Measurements from ENCODE around the gene ATXN10. TPM values are rescaled to one million over a fixed set of nuclear protein-coding genes. Genes with fewer than 3 reads are reported as not detected.

ATXN10 gene
- total and polyA plus RNA-seq, 2 of the 8 experiments (the other 6 are each of a cell fraction or from before 2014, with no cell fraction given), result 134 to 210 TPM

DNA sequence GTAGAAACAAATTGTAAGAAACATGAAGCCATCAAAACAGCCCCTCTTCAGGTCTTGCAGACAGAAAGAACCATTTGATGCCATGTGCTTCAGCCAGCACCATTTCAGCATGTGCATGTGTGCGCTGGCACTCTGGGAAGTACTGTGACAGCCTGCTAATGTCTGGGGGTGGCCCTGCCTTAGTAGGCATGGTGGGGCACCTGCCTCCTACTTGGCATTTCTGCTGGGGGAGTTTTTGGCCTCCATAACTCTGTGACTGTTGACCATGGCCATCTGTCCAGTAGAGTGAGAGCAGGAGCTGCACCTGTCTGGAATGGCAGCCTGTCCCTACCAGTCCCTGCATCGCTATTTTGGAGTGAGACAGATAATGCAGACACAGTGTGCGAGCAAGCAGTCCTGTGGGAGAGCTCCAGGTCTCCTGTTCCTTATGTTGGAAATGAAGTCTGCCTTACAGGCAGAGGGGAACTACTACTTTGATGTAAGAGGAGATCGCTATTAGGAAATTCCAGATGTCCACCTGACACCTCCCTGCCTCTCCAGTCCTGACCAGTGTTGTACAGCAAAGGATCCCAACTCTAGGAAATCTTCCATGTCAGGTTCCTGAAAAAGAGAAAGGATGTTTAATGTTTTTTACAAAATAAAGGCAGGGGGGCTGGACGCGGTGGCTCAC is 102.5 kb downstream of the ATXN10 start:
- H3K79me2 ChIP-seq (ENCODE audit: control insufficient read depth in 1 of 2, insufficient read depth in 2 of 2, low read length in 2 of 2), result peaks cover 0 to 32% of the 10 kb centered on the region in 2 experiments; a peak in 2 of 4 replicates
- CTCF ChIA-PET (ENCODE audit: partially characterized antibody), result no interaction called here
- WGBS, 2 experiments (ENCODE audit: extremely low coverage in 1 of 2, insufficient coverage in 1 of 2, insufficient read length in 1 of 2, insufficient replicate concordance in 2 of 2, low coverage in 1 of 2, low lambda C conversion rate in 2 of 2, missing lambda C conversion rate in 1 of 2), result 89% methylated on average over 6 of the region's 6 CpGs; no CpG with 5 or more reads in 1 of the 2 experiments
- no peak for TF ChIP-seq PHF8 (conservative IDR thresholded peaks at IDR 0.05; ENCODE audit: low read depth, low read length)
- no peak for TF ChIP-seq SIN3A (conservative IDR thresholded peaks at IDR 0.05 in 1 of 2, IDR thresholded peaks at IDR 0.05 in 1 of 2; ENCODE audit: low read depth in 1 of 2, low read length in 2 of 2)
- TF ChIP-seq NRF1 (IDR thresholded peaks at IDR 0.05; ENCODE audit: low read depth, low read length), result no peak
- no peak for TF ChIP-seq SIX5 (IDR thresholded peaks at IDR 0.05; ENCODE audit: low read depth, low read length)
- TF ChIP-seq, protein P1, sequence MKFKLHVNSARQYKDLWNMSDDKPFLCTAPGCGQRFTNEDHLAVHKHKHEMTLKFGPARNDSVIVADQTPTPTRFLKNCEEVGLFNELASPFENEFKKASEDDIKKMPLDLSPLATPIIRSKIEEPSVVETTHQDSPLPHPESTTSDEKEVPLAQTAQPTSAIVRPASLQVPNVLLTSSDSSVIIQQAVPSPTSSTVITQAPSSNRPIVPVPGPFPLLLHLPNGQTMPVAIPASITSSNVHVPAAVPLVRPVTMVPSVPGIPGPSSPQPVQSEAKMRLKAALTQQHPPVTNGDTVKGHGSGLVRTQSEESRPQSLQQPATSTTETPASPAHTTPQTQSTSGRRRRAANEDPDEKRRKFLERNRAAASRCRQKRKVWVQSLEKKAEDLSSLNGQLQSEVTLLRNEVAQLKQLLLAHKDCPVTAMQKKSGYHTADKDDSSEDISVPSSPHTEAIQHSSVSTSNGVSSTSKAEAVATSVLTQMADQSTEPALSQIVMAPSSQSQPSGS (IDR thresholded peaks at IDR 0.05; ENCODE audit: low read length), result no peak
- no peak for TF ChIP-seq CEBPB (IDR thresholded peaks at IDR 0.05; ENCODE audit: low read depth, low read length)
- no peak for TF ChIP-seq CBX8 (IDR thresholded peaks at IDR 0.05; ENCODE audit: borderline replicate concordance, low read depth, low read length)
- no peak for TF ChIP-seq TAF1 (IDR thresholded peaks at IDR 0.05; ENCODE audit: low read depth, low read length)
- TF ChIP-seq RBBP5 (IDR thresholded peaks at IDR 0.05; ENCODE audit: borderline replicate concordance, low read depth, low read length), result no peak
- TF ChIP-seq SP1 (IDR thresholded peaks at IDR 0.05; ENCODE audit: low read depth, low read length), result no peak
- TF ChIP-seq RAD21 (IDR thresholded peaks at IDR 0.05 in 1 of 2, conservative IDR thresholded peaks at IDR 0.05 in 1 of 2; ENCODE audit: low read depth in 2 of 2, low read length in 2 of 2), result no peak

More for the DNA sequence above, 102.5 kb downstream of the ATXN10 start:
- POLR2A ChIA-PET (ENCODE audit: partially characterized antibody), result no interaction called here
- no peak overlapping the region for H2BK15ac ChIP-seq (ENCODE audit: low read length)
- H4K5ac ChIP-seq (ENCODE audit: insufficient read length, low read depth, low read length), result no peak overlapping the region
- no peak overlapping the region for H4K8ac ChIP-seq (ENCODE audit: extremely low read depth, insufficient read depth, low read length)
- H3K27ac ChIP-seq (ENCODE audit: low read depth, low read length), result no peak overlapping the region
- FAIRE-seq (no peak), DNase-seq (ENCODE audit: low read depth in 1 of 2, low spot score in 2 of 2) (no peak)
- H3K9me3 ChIP-seq (ENCODE audit: insufficient read depth in 2 of 2, low read depth in 1 of 2, low read length in 1 of 2), result no peaks in the 10 kb centered on the region
- no peak overlapping the region for H2BK120ac ChIP-seq (replicated peaks; ENCODE audit: low read depth, low read length)
- H3K27me3 ChIP-seq (replicated peaks in 1 of 4; ENCODE audit: control insufficient read depth in 3 of 4, extremely low read depth in 1 of 4, insufficient read depth in 3 of 4, low read length in 3 of 4), result no peaks in the 10 kb centered on the region
- no peak overlapping the region for H3K4me3 ChIP-seq (ENCODE audit: extremely low read depth in 1 of 4, insufficient read depth in 2 of 4, low read depth in 3 of 4, low read length in 4 of 4)
- no peaks in the 10 kb centered on the region for H3K79me1 ChIP-seq (ENCODE audit: low read depth, low read length)
- H4K20me1 ChIP-seq (replicated peaks in 1 of 2; ENCODE audit: control insufficient read depth in 1 of 2, insufficient read depth in 2 of 2, low read length in 2 of 2), result peaks cover 0 to 1% of the 10 kb centered on the region in 2 experiments
- no peaks in the 10 kb centered on the region for H3K36me3 ChIP-seq (ENCODE audit: control insufficient read depth in 2 of 4, insufficient read depth in 4 of 4, low read length in 3 of 4)
- H2BK12ac ChIP-seq (ENCODE audit: low read depth, low read length), result no peak overlapping the region
- no peaks in the 10 kb centered on the region for H3K23me2 ChIP-seq (ENCODE audit: low read depth, low read length)
- peak overlapping the region; percentile 13 for H4K91ac ChIP-seq (replicated peaks; ENCODE audit: insufficient read length, low read length)
- no peak overlapping the region for H3K4me2 ChIP-seq (ENCODE audit: insufficient read depth in 1 of 2, low read depth in 2 of 2, low read length in 2 of 2)
- no peak overlapping the region for H2BK20ac ChIP-seq (ENCODE audit: low read length)
- peaks cover 2 to 10% (median 3%) of the 10 kb centered on the region in 4 experiments; a peak in 6 of 7 replicates for H3K4me1 ChIP-seq (replicated peaks in 1 of 4; ENCODE audit: control insufficient read depth in 3 of 4, insufficient read depth in 4 of 4, low read length in 3 of 4)
- no peak overlapping the region for H3K14ac ChIP-seq (ENCODE audit: insufficient read length)
- no peak overlapping the region for H2AFZ ChIP-seq (ENCODE audit: low read length)
- no peak overlapping the region for H3K23ac ChIP-seq (ENCODE audit: insufficient read length)
- H3K56ac ChIP-seq (replicated peaks; ENCODE audit: insufficient read length, low read depth, low read length), result no peak overlapping the region
- no peak overlapping the region for H3K4ac ChIP-seq (replicated peaks; ENCODE audit: insufficient read length, low read depth, low read length)
- H3K18ac ChIP-seq (ENCODE audit: extremely low read depth, low read length), result no peak overlapping the region
- no peak overlapping the region for H2BK5ac ChIP-seq (ENCODE audit: low read depth, low read length)
- no peak overlapping the region for H3K9ac ChIP-seq (replicated peaks in 1 of 4; ENCODE audit: extremely low read depth in 1 of 4, low read depth in 3 of 4, low read length in 3 of 4)
- H2AK5ac ChIP-seq (ENCODE audit: low read depth, low read length), result no peak overlapping the region

Measured in H1 (cell line).